SK-N-MC (cell line): ENCODE measurements around the gene TNP2.
"Not testable (repeated sequence)": the region's sequence is repeated elsewhere in the genome, so short reads cannot be mapped to it uniquely, and the experiment has no call there.

ENCODE experiments used
- DNase-seq: peaks from one replicate; pipeline ENCODE4 v3.0.0-alpha.2; 2011; ENCODE audit warnings: low read depth, low spot score
- H3K27ac ChIP-seq: fragments of 200-600 bp; sonication (generic); 2 replicates; pipeline ENCODE4 v1.5.1; 2016; ENCODE audit warnings: mixed run types
- H3K36me3 ChIP-seq: fragments of 200-600 bp; sonication (generic); 2 replicates; pipeline ENCODE4 v1.6.1; 2017; ENCODE audit warnings: antibody characterized with exemption, low read length, mixed read lengths; ENCODE audit not compliant: insufficient read depth
- H3K4me3 ChIP-seq: fragments of 200-600 bp; sonication (generic); 2 replicates; pipeline ENCODE4 v1.5.1; 2016
- H3K9ac ChIP-seq: fragments of 200-600 bp; sonication (generic); 2 replicates; pipeline ENCODE4 v1.8.0; 2017; ENCODE audit warnings: mixed run types, mixed read lengths; ENCODE audit not compliant: insufficient read length
- H3K9me3 ChIP-seq: fragments of 200-600 bp; sonication (generic); 2 replicates; pipeline ENCODE4 v1.6.1; 2017; ENCODE audit warnings: low read depth, mild to moderate bottlenecking, antibody characterized with exemption, low read length, moderate library complexity, mixed read lengths
- EZH2 ChIP-seq: fragments of 200-600 bp; sonication (generic); IDR thresholded peaks from one replicate; pipeline ENCODE4 v1.6.1; 2017; ENCODE audit warnings: antibody characterized with exemption
- FOXP2 ChIP-seq: optimal IDR thresholded peaks from 2 replicates; pipeline ENCODE3; 2011; ENCODE audit warnings: mild to moderate bottlenecking, moderate library complexity; ENCODE audit not compliant: insufficient read depth; ENCODE audit errors: extremely low read length, control extremely low read depth
- POLR2AphosphoS5 ChIP-seq: IDR thresholded peaks from 2 replicates; pipeline ENCODE4 v1.6.1; 2012; ENCODE audit warnings: mild to moderate bottlenecking, low read depth, low read length, borderline replicate concordance

The TNP2 gene

GRCh38 chr16:11302977-11303376 is 33.9 kb upstream of the TNP2 start:
- no peak for DNase-seq
- H3K9ac ChIP-seq, result no peak overlapping the region
- H3K36me3 ChIP-seq, result no peaks in the 10 kb centered on the region
- H3K4me3 ChIP-seq, result no peak overlapping the region
- no peak overlapping the region for H3K27ac ChIP-seq
- TF ChIP-seq POLR2AphosphoS5, result no peak
- TF ChIP-seq FOXP2, result no peak
- TF ChIP-seq EZH2, result no peak
- no peaks in the 10 kb centered on the region for H3K9me3 ChIP-seq

GRCh38 chr16:11301645-11302501 is 32.7 kb upstream of the TNP2 start:
- Histone ChIP-seq H3K4me3 (no peak overlapping the region), H3K9ac (no peak overlapping the region), H3K27ac (no peak overlapping the region), H3K9me3 (no peaks in the 10 kb centered on the region), H3K36me3 (no peaks in the 10 kb centered on the region)
- DNase-seq, result no peak
- TF ChIP-seq EZH2, result no peak

- TF ChIP-seq POLR2AphosphoS5 (no peak), FOXP2 (no peak), EZH2 (no peak)
- Histone ChIP-seq H3K9me3 (no peaks in the 10 kb centered on the region), H3K27ac (no peak overlapping the region)
Observed at GRCh38 chr16:11300560-11300892, 31.4 kb upstream of the TNP2 start.

GRCh38 chr16:11299865-11300559 is 30.9 kb upstream of the TNP2 start:
- no peak overlapping the region for H3K4me3 ChIP-seq
- no peak for DNase-seq
- no peaks in the 10 kb centered on the region for H3K9me3 ChIP-seq
- H3K27ac ChIP-seq, result no peak overlapping the region
- H3K9ac ChIP-seq, result no peak overlapping the region
- TF ChIP-seq POLR2AphosphoS5 (no peak), EZH2 (no peak), FOXP2 (no peak)
- no peaks in the 10 kb centered on the region for H3K36me3 ChIP-seq

More at GRCh38 chr16:11300560-11300892, 31.4 kb upstream of the TNP2 start:
- no peak for DNase-seq
- Histone ChIP-seq H3K9ac (no peak overlapping the region), H3K36me3 (no peaks in the 10 kb centered on the region), H3K4me3 (no peak overlapping the region)

- not testable (repeated sequence) for H3K9ac ChIP-seq, H3K4me3 ChIP-seq, H3K27ac ChIP-seq, H3K36me3 ChIP-seq, H3K9me3 ChIP-seq, DNase-seq
Observed at GRCh38 chr16:11298950-11299547, 29.9 kb upstream of the TNP2 start.

GRCh38 chr16:11298143-11298900 is 29.2 kb upstream of the TNP2 start:
- H3K4me3 ChIP-seq, result no peak overlapping the region
- H3K9me3 ChIP-seq, result no peaks in the 10 kb centered on the region
- TF ChIP-seq FOXP2 (no peak), EZH2 (no peak), POLR2AphosphoS5 (no peak)
- H3K27ac ChIP-seq, result no peak overlapping the region
- H3K36me3 ChIP-seq, result no peaks in the 10 kb centered on the region
- no peak for DNase-seq
- H3K9ac ChIP-seq, result no peak overlapping the region

GRCh38 chr16:11297492-11298142 is 28.5 kb upstream of the TNP2 start:
- Histone ChIP-seq H3K9me3 (no peaks in the 10 kb centered on the region), H3K27ac (no peak overlapping the region), H3K9ac (no peak overlapping the region), H3K4me3 (no peak overlapping the region), H3K36me3 (no peaks in the 10 kb centered on the region)
- no peak for DNase-seq
- TF ChIP-seq POLR2AphosphoS5 (no peak), EZH2 (no peak), FOXP2 (no peak)

GRCh38 chr16:11296706-11297491 is 27.8 kb upstream of the TNP2 start:
- Histone ChIP-seq H3K4me3 (no peak overlapping the region), H3K27ac (no peak overlapping the region), H3K9me3 (no peaks in the 10 kb centered on the region), H3K36me3 (no peaks in the 10 kb centered on the region), H3K9ac (no peak overlapping the region)
- TF ChIP-seq EZH2, result no peak
- TF ChIP-seq POLR2AphosphoS5, result no peak
- no peak for TF ChIP-seq FOXP2
- no peak for DNase-seq
